Osteocyte (in vitro differentiated cells): ENCODE measurements around the gene ZEB1. TPM values are rescaled to one million over a fixed set of nuclear protein-coding genes. Genes with fewer than 3 reads are reported as not detected.

Source experiments
- DNase-seq: peaks from one replicate; pipeline ENCODE4 v3.0.0; 2021; ENCODE audit warnings: mixed read lengths; ENCODE audit not compliant: unreplicated experiment; ENCODE audit errors: extremely low spot score
- H3K27ac Mint-ChIP-seq: one replicate; pipeline ENCODE4 v1.8.0; 2021; ENCODE audit warnings: mild to moderate bottlenecking, mixed read lengths; ENCODE audit not compliant: unreplicated experiment
- H3K27me3 Mint-ChIP-seq: one replicate; pipeline ENCODE4 v1.8.0; 2021; ENCODE audit warnings: mixed read lengths; ENCODE audit not compliant: unreplicated experiment
- H3K36me3 Mint-ChIP-seq: one replicate; pipeline ENCODE4 v1.8.0; 2021; ENCODE audit warnings: mixed read lengths; ENCODE audit not compliant: unreplicated experiment
- H3K4me1 Mint-ChIP-seq: one replicate; pipeline ENCODE4 v1.8.0; 2021; ENCODE audit warnings: mixed read lengths; ENCODE audit not compliant: unreplicated experiment
- H3K4me3 Mint-ChIP-seq: one replicate; pipeline ENCODE4 v1.8.0; 2021; ENCODE audit warnings: mild to moderate bottlenecking, moderate library complexity, mixed read lengths; ENCODE audit not compliant: unreplicated experiment
- H3K9me3 Mint-ChIP-seq: one replicate; pipeline ENCODE4 v1.8.0; 2021; ENCODE audit warnings: mixed read lengths; ENCODE audit not compliant: unreplicated experiment
- CTCF ChIP-seq: fragments of 200-600 bp; sonication (generic); IDR thresholded peaks from 2 replicates; pipeline ENCODE4 v1.5.0; 2021; ENCODE audit warnings: antibody characterized with exemption, mild to moderate bottlenecking, moderate library complexity
- long read RNA-seq: library from polyadenylated mRNA; unstranded; transcript quantifications from one replicate; pipeline ENCODE4 v2.0.0, GENCODE V29; 2021
- total RNA-seq: library from RNA; stranded (reverse); gene quantifications from 2 replicates; pipeline ENCODE4 v1.2.1, GENCODE V29; 2021

The ZEB1 gene
- total RNA-seq = 51.1 and 54.4 TPM in 2 replicates
- long read RNA-seq, full-length matches to known transcripts = 104 of 212 reads
- long read RNA-seq, partial matches to known transcripts = 77 of 212 reads
- long read RNA-seq, other reads (novel, unspliced or antisense) = 31 of 212 reads

- Mint-ChIP-seq H3K4me3 (peak within 1 kb of the TSS; percentile 98), H3K36me3 (no peaks in the 10 kb centered on the region), H3K27me3 (no peaks in the 10 kb centered on the region), H3K4me1 (peaks cover 30% of the 10 kb centered on the region), H3K27ac (peak within 1 kb of the TSS; percentile 95), H3K9me3 (no peaks in the 10 kb centered on the region)
- DNase-seq = peak; percentile 92
- peak; percentile 67 for TF ChIP-seq CTCF
Measured at GRCh38 chr10:31318854-31319601, at the start of gene ZEB1. Gene ZEB1, plus strand, starts transcription at chr10:31319216. Its CDS starts 19 bp downstream, at chr10:31319235.

GRCh38 chr10:31270954-31271353 is 48.1 kb upstream of the ZEB1 start:
- Mint-ChIP-seq H3K36me3 (peaks cover 8% of the 10 kb centered on the region), H3K27me3 (no peaks in the 10 kb centered on the region), H3K4me1 (peaks cover 13% of the 10 kb centered on the region), H3K27ac (no peak overlapping the region), H3K9me3 (peaks cover 16% of the 10 kb centered on the region), H3K4me3 (no peak overlapping the region)
- no peak for DNase-seq
- TF ChIP-seq CTCF = no peak

- Mint-ChIP-seq H3K27me3 (no peaks in the 10 kb centered on the region), H3K36me3 (peaks cover 8% of the 10 kb centered on the region), H3K27ac (peak overlapping the region; percentile 27), H3K9me3 (peaks cover 16% of the 10 kb centered on the region), H3K4me3 (no peak overlapping the region), H3K4me1 (peaks cover 13% of the 10 kb centered on the region)
- TF ChIP-seq CTCF = no peak
- DNase-seq = no peak
Measured at GRCh38 chr10:31272841-31273240, 46.2 kb upstream of the ZEB1 start.

- no peak overlapping the region for H3K4me3 Mint-ChIP-seq
- no peak for TF ChIP-seq CTCF
- no peaks in the 10 kb centered on the region for H3K27me3 Mint-ChIP-seq
- H3K36me3 Mint-ChIP-seq = peaks cover 8% of the 10 kb centered on the region
- DNase-seq = no peak
- peaks cover 16% of the 10 kb centered on the region for H3K9me3 Mint-ChIP-seq
- H3K27ac Mint-ChIP-seq = no peak overlapping the region
- peaks cover 13% of the 10 kb centered on the region for H3K4me1 Mint-ChIP-seq
Measured at GRCh38 chr10:31273789-31274188, 45.2 kb upstream of the ZEB1 start.

- Mint-ChIP-seq H3K4me1 (peaks cover 13% of the 10 kb centered on the region), H3K9me3 (peaks cover 16% of the 10 kb centered on the region), H3K27ac (no peak overlapping the region), H3K36me3 (peaks cover 8% of the 10 kb centered on the region), H3K27me3 (no peaks in the 10 kb centered on the region), H3K4me3 (no peak overlapping the region)
- no peak for DNase-seq
- no peak for TF ChIP-seq CTCF
Measured at GRCh38 chr10:31274310-31274709, 44.7 kb upstream of the ZEB1 start.
